ENCODE measurements around the gene ABHD14A. TPM values are rescaled to one million over a fixed set of nuclear protein-coding genes. Genes with fewer than 3 reads are reported as not detected.
A peak's percentile ranks its signal among the peaks of the same experiment; 100 is the strongest.
"Not testable (repeated sequence)": the region's sequence is repeated elsewhere in the genome, so short reads cannot be mapped to it uniquely, and the experiment has no call there.

Gene ABHD14A
- total and polyA plus RNA-seq, 8 donors: 14.7 to 30.2 (median 22.3) TPM

GRCh38 chr3:51986010-51986947 lies 11.4 kb downstream of the ABHD14A start:
- Histone ChIP-seq H3K9me3 (no peaks in the 10 kb centered on the region), H3K4me3 (no peak overlapping the region), H3K36me3 (peaks cover 0 to 8% of the 10 kb centered on the region in 2 donors), H3K4me1 (peaks cover 16 to 31% of the 10 kb centered on the region in 2 donors), H3K27ac (no peak overlapping the region), H3K27me3 (no peaks in the 10 kb centered on the region)
- no peak for ATAC-seq
- DNase-seq: no peak
- TF ChIP-seq CTCF (IDR thresholded peaks at IDR 0.05): no peak
- intact Hi-C loops (cut with DNase I): no loop called here

- Histone ChIP-seq H3K27me3 (no peaks in the 10 kb centered on the region), H3K36me3 (peaks cover 0 to 21% of the 10 kb centered on the region in 2 donors), H3K4me3 (no peak overlapping the region), H3K27ac (no peak overlapping the region), H3K9me3 (no peaks in the 10 kb centered on the region), H3K4me1 (peaks cover 9 to 34% of the 10 kb centered on the region in 2 donors)
- DNase-seq: no peak
- no peak for TF ChIP-seq CTCF (IDR thresholded peaks at IDR 0.05)
- no peak for ATAC-seq
- intact Hi-C loops (cut with DNase I): no loop called here
Observed at GRCh38 chr3:51987568-51987967, 12.7 kb downstream of the ABHD14A start.

- Histone ChIP-seq H3K4me3 (no peak overlapping the region), H3K9me3 (no peaks in the 10 kb centered on the region), H3K4me1 (peaks cover 7 to 37% of the 10 kb centered on the region in 2 donors), H3K27ac (no peak overlapping the region), H3K27me3 (no peaks in the 10 kb centered on the region), H3K36me3 (peaks cover 0 to 31% of the 10 kb centered on the region in 2 donors)
- intact Hi-C loops (cut with DNase I): no loop called here
- DNase-seq (no peak), ATAC-seq (no peak)
- no peak for TF ChIP-seq CTCF (IDR thresholded peaks at IDR 0.05)
Observed at GRCh38 chr3:51988286-51989146, 13.7 kb downstream of the ABHD14A start.

GRCh38 chr3:51990501-51990971 lies 15.7 kb downstream of the ABHD14A start:
- DNase-seq; H3K9me3 ChIP-seq; ATAC-seq; intact Hi-C loops (cut with DNase I); H3K27ac ChIP-seq; H3K4me3 ChIP-seq; H3K27me3 ChIP-seq: not testable (repeated sequence)
- H3K36me3 ChIP-seq: peaks cover 0 to 48% of the 10 kb centered on the region in 2 donors
- H3K4me1 ChIP-seq: peaks cover 10 to 45% of the 10 kb centered on the region in 2 donors

GRCh38 chr3:51992017-51992682 lies 17.3 kb downstream of the ABHD14A start:
- H3K27me3 ChIP-seq: no peaks in the 10 kb centered on the region
- DNase-seq (no peak), ATAC-seq (no peak)
- peaks cover 10 to 46% of the 10 kb centered on the region in 2 donors for H3K4me1 ChIP-seq
- H3K9me3 ChIP-seq: no peaks in the 10 kb centered on the region
- peaks cover 0 to 48% of the 10 kb centered on the region in 2 donors for H3K36me3 ChIP-seq
- TF ChIP-seq CTCF (IDR thresholded peaks at IDR 0.05): no peak
- no peak overlapping the region for H3K4me3 ChIP-seq
- H3K27ac ChIP-seq: no peak overlapping the region
- intact Hi-C loops (cut with DNase I): no loop called here

- ATAC-seq; H3K27ac ChIP-seq; intact Hi-C loops (cut with DNase I); H3K27me3 ChIP-seq; H3K9me3 ChIP-seq; DNase-seq: not testable (repeated sequence)
- peak overlapping the region in 1 of 2 donors; percentile 79 for H3K4me3 ChIP-seq
- peaks cover 10 to 46% of the 10 kb centered on the region in 2 donors for H3K4me1 ChIP-seq
- peaks cover 0 to 48% of the 10 kb centered on the region in 2 donors for H3K36me3 ChIP-seq
Observed at GRCh38 chr3:51993657-51994056, 18.8 kb downstream of the ABHD14A start.
